Measurements from ENCODE around the gene GNPTAB. TPM values are rescaled to one million over a fixed set of nuclear protein-coding genes. Genes with fewer than 3 reads are reported as not detected.

The GNPTAB gene
- total RNA-seq, 2 experiments from 2014 or later = 38.9 to 66.5 TPM

GRCh38 chr12:101767537-101767936 lies 63.2 kb downstream of the GNPTAB start:
- Histone ChIP-seq H2AFZ (ENCODE audit: low read length) (no peak overlapping the region), H3K36me3 (ENCODE audit: insufficient read depth, low read length) (peaks cover 75% of the 10 kb centered on the region), H3K27ac (ENCODE audit: low read depth, low read length, poor library complexity, severe bottlenecking) (no peak overlapping the region), H3K4me1 (ENCODE audit: insufficient read depth, low read length, poor library complexity, severe bottlenecking) (peaks cover 24% of the 10 kb centered on the region), H3K9me3 (ENCODE audit: low read length) (no peaks in the 10 kb centered on the region), H3K79me2 (ENCODE audit: insufficient read depth, low read depth, low read length) (no peaks in the 10 kb centered on the region), H3K4me2 (ENCODE audit: low read length) (no peak overlapping the region), H4K20me1 (ENCODE audit: insufficient read depth, low read length) (no peaks in the 10 kb centered on the region), H3K4me3 (ENCODE audit: low read depth, low read length, poor library complexity, severe bottlenecking) (no peak overlapping the region), H3K9me2 (ENCODE audit: insufficient read depth, low read length) (no peaks in the 10 kb centered on the region)
- intact Hi-C loops (cut with micrococcal nuclease; ENCODE audit: unreplicated experiment) = no loop called here
- POLR2A ChIA-PET = interaction anchor here (0.6 to 1.0 kb wide), 2 partner anchors 13 to 330 kb away, joined by 3 to 4 read pairs; no protein-coding TSS in a partner anchor
- no TSS peak for BruUV-seq (replicated peaks)
- DNase-seq (ENCODE audit: low spot score) = no peak
- CTCF ChIA-PET (ENCODE audit: unreplicated experiment) = no interaction called here
- TF ChIP-seq EZH2phosphoT487 (IDR thresholded peaks at IDR 0.05; ENCODE audit: borderline replicate concordance, low read depth, low read length) = no peak
- TF ChIP-seq CTCF (conservative IDR thresholded peaks at IDR 0.05; ENCODE audit: low read length) = 0 out of 2 replicates have a peak, but pooled peaks have one; percentile 28

DNA sequence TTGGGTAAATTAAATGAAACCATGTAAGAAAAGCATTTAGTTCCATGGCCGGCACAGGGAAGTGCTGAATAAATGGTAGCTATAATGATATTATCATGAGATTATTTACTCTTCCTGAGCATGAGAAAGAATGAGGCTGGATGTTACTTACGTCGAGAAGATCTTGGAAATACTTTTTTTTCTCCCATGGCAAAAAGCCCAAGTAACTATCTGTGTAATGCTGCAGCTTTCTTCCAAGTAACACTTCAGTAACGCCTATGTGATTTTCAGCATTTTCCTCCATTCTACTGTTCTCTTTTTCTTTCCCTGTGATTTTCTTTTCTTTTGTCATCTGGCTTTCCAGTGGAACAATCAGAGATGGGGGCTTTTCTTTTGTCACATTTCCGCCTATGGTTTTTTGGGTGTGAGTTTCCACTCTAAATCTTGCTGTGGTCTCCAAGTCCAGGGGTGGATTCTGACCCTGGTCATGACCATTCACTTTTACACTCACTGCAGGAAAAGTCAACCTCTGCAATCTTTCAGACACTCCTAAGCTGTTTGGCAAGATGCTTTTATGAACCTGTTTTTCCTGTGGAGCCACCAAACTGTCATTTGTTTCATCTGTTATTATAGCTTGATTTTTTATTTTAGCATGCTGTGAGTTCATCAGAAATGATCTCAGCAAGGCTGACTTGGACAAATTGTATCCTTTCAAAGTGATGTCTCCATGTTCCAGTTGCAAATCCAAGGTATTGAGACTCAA lies 66.5 kb downstream of the GNPTAB start:
- CTCF ChIA-PET (ENCODE audit: unreplicated experiment) = no interaction called here
- no peaks in the 10 kb centered on the region for H3K9me3 ChIP-seq (ENCODE audit: low read length)
- H3K4me3 ChIP-seq (ENCODE audit: low read depth, low read length, poor library complexity, severe bottlenecking) = no peak overlapping the region
- no peak overlapping the region for H2AFZ ChIP-seq (ENCODE audit: low read length)
- intact Hi-C loops (cut with micrococcal nuclease; ENCODE audit: unreplicated experiment) = no loop called here
- no peaks in the 10 kb centered on the region for H3K79me2 ChIP-seq (ENCODE audit: insufficient read depth, low read depth, low read length)
- H3K9me2 ChIP-seq (ENCODE audit: insufficient read depth, low read length) = no peaks in the 10 kb centered on the region
- H4K20me1 ChIP-seq (ENCODE audit: insufficient read depth, low read length) = no peaks in the 10 kb centered on the region
- H3K36me3 ChIP-seq (ENCODE audit: insufficient read depth, low read length) = peaks cover 83% of the 10 kb centered on the region
- no peak for TF ChIP-seq EZH2phosphoT487 (IDR thresholded peaks at IDR 0.05; ENCODE audit: borderline replicate concordance, low read depth, low read length)
- no peak for TF ChIP-seq CTCF (conservative IDR thresholded peaks at IDR 0.05; ENCODE audit: low read length)
- H3K4me2 ChIP-seq (ENCODE audit: low read length) = no peak overlapping the region
- no peaks in the 10 kb centered on the region for H3K4me1 ChIP-seq (ENCODE audit: insufficient read depth, low read length, poor library complexity, severe bottlenecking)
- no peak overlapping the region for H3K27ac ChIP-seq (ENCODE audit: low read depth, low read length, poor library complexity, severe bottlenecking)
- BruUV-seq (replicated peaks) = TSS peak; percentile 74
- POLR2A ChIA-PET = interaction anchor here (0.5 to 1.0 kb wide), 3 partner anchors 62 to 302 kb away, joined by 3 to 6 read pairs (median 4); no protein-coding TSS in a partner anchor
- no peak for DNase-seq (ENCODE audit: low spot score)
